Measurements from ENCODE around the gene CDC25B. TPM values are rescaled to one million over a fixed set of nuclear protein-coding genes. Genes with fewer than 3 reads are reported as not detected.
"Not testable (repeated sequence)": the region's sequence is repeated elsewhere in the genome, so short reads cannot be mapped to it uniquely, and the experiment has no call there.

CDC25B gene
- total RNA-seq, 1 donor, result 25.2 TPM

- H3K4me1 ChIP-seq (ENCODE audit: insufficient read depth, low read length), result peaks cover 33% of the 10 kb centered on the region
- H3K9me3 ChIP-seq (ENCODE audit: low read depth, low read length), result no peaks in the 10 kb centered on the region
- H3K4me3 ChIP-seq (ENCODE audit: low read length), result peak overlapping the region; percentile 37
- no peaks in the 10 kb centered on the region for H3K27me3 ChIP-seq (ENCODE audit: insufficient read depth, low read length)
Observed at GRCh38 chr20:3787324-3788014, 8.6 kb upstream of the CDC25B start.

DNA sequence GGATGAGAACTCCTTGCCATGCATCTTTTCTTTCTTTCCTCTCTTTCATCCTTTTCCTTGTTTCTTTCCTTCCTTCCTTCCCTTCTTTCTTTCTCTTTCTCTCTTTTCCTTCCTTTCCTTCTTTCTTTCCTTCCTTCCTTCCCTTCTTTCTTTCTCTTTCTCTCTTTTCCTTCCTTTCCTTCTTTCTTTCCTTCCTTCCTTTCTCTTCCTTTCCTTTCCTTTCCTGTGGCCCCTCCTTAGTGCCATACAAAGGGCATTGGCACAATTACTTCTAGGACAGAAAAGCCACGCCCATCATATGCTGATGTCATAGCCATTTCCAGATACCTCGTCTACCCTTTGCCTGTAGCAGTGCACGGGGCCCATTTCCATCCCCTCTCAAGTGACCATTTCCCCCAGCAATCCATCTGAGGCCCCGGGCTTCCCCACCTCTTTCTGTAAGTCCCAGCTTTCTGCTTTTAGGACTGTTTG, 7.4 kb upstream of the CDC25B start:
- Histone ChIP-seq H3K27me3 (ENCODE audit: insufficient read depth, low read length) (no peaks in the 10 kb centered on the region), H3K9me3 (ENCODE audit: low read depth, low read length) (no peaks in the 10 kb centered on the region), H3K4me3 (ENCODE audit: low read length) (no peak overlapping the region), H3K4me1 (ENCODE audit: insufficient read depth, low read length) (peaks cover 33% of the 10 kb centered on the region)

DNA sequence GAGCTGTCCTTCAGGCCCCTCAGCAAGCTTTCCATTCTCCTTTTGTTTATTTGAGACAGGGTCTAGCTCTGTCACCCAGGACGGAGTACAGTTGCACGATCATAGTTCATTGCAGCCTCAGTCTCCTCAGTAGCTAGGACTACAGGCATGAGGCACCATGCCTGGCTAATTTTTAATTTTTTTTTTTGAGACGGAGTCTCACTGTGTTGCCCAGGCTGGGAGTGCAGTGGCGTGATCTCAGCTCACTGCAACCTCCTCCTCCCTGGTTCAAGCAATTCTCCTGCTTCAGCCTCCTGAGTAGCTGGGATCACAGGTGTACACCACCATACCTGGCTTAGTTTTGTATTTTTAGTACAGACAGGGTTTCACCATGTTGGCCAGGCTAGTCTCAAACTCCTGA, 6.9 kb upstream of the CDC25B start:
- not testable (repeated sequence) for H3K4me3 ChIP-seq (ENCODE audit: low read length); H3K27me3 ChIP-seq (ENCODE audit: insufficient read depth, low read length); H3K9me3 ChIP-seq (ENCODE audit: low read depth, low read length)
- H3K4me1 ChIP-seq (ENCODE audit: insufficient read depth, low read length), result peaks cover 33% of the 10 kb centered on the region

- peaks cover 40% of the 10 kb centered on the region for H3K4me1 ChIP-seq (ENCODE audit: insufficient read depth, low read length)
- not testable (repeated sequence) for H3K4me3 ChIP-seq (ENCODE audit: low read length); H3K9me3 ChIP-seq (ENCODE audit: low read depth, low read length); H3K27me3 ChIP-seq (ENCODE audit: insufficient read depth, low read length)
Observed at GRCh38 chr20:3794168-3794567, 1.9 kb upstream of the CDC25B start.

DNA sequence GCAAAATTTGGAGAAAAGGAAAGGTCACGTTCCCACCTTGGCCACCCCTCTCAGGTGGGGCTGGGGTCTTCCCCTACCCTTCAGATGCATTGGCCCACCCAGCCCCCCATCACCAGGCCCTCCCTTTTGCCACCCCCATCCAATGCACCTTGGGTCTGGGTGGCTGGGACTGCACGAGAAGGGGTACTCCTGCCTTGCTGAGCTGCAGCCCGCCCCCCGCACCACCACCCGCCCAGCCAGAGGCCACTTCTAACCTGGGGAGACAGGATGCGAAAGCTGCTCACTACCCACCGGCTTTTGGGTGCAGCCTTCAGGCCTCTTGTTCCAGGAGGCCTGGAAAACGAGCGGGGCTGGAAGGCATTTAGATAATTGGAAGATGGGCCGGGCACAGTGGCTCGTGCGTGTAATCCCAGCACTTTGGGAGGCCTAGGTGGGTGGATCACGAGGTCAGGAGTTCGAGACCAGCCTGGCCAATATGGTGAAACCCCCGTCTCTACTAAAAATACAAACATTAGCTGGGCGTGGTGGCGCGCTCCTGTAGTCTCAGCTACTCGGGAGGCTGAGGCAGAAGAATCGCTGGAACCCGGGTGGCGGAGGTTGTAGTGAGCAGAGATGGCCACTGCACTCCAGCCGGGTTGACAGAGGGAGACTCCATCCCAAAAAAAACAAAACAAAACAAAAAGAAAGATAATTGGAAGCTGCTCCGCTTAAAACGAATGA, 1.2 kb upstream of the CDC25B start:
- Histone ChIP-seq H3K27me3 (ENCODE audit: insufficient read depth, low read length) (no peaks in the 10 kb centered on the region), H3K4me1 (ENCODE audit: insufficient read depth, low read length) (peaks cover 47% of the 10 kb centered on the region), H3K9me3 (ENCODE audit: low read depth, low read length) (no peaks in the 10 kb centered on the region), H3K4me3 (ENCODE audit: low read length) (peak overlapping the region; percentile 76)

DNA sequence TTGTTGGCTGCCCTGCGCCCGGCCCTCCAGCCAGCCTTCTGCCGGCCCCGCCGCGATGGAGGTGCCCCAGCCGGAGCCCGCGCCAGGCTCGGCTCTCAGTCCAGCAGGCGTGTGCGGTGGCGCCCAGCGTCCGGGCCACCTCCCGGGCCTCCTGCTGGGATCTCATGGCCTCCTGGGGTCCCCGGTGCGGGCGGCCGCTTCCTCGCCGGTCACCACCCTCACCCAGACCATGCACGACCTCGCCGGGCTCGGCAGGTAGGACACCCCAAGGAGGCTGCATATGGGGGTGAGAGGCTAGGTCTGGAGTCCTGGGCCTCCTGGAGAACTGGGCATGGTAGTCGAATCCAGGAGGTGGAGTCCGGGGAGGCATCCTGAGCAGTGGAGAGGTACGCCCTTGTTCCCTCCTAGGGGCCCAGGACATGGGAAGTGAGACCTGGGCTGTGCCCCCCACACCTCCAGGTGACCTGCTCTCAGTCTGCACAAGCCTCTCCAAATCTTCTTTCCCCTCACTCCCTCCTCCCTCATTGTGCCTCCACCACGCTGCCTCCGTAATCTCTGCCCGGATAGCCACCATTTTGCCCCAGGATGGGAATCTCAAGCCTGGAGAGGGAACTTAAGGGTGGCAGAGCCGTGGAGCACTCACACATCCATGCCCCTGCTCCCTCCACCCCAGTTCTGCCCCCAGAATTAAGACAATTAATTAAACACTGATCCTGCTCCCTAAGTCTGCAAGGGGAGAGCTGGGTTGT, 541 bp downstream of the CDC25B start:
- H3K9me3 ChIP-seq (ENCODE audit: low read depth, low read length), result no peaks in the 10 kb centered on the region
- peaks cover 64% of the 10 kb centered on the region for H3K4me1 ChIP-seq (ENCODE audit: insufficient read depth, low read length)
- H3K27me3 ChIP-seq (ENCODE audit: insufficient read depth, low read length), result no peaks in the 10 kb centered on the region
- H3K4me3 ChIP-seq (ENCODE audit: low read length), result peak overlapping the region; percentile 51

DNA sequence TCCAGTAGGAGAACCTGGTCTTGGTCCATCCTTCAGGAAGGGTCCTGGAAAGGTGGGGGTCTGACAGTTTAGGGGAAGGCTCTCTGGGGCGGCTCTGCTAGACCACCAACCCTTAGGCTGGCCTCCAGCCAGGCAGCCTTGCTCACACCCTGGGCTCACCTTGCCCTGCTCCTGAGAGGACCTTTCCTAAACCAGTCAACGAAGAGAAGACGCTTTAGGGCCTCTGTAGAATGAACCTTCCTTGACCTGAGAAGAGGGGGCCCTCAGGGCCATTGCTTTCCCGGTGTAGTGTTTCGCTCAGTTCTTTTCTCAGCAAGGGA, 1.1 kb downstream of the CDC25B start:
- Histone ChIP-seq H3K27me3 (ENCODE audit: insufficient read depth, low read length) (no peaks in the 10 kb centered on the region), H3K4me1 (ENCODE audit: insufficient read depth, low read length) (peaks cover 70% of the 10 kb centered on the region), H3K9me3 (ENCODE audit: low read depth, low read length) (no peaks in the 10 kb centered on the region), H3K4me3 (ENCODE audit: low read length) (peak overlapping the region; percentile 51)

- peaks cover 76% of the 10 kb centered on the region for H3K4me1 ChIP-seq (ENCODE audit: insufficient read depth, low read length)
- H3K4me3 ChIP-seq (ENCODE audit: low read length), result peak overlapping the region; percentile 51
- H3K27me3 ChIP-seq (ENCODE audit: insufficient read depth, low read length), result no peaks in the 10 kb centered on the region
Observed at GRCh38 chr20:3797592-3798372, 1.7 kb downstream of the CDC25B start.

GRCh38 chr20:3798373-3798768, 2.3 kb downstream of the CDC25B start:
- H3K9me3 ChIP-seq (ENCODE audit: low read depth, low read length), result no peaks in the 10 kb centered on the region
- no peak overlapping the region for H3K4me3 ChIP-seq (ENCODE audit: low read length)
- no peaks in the 10 kb centered on the region for H3K27me3 ChIP-seq (ENCODE audit: insufficient read depth, low read length)

More at GRCh38 chr20:3797592-3798372, 1.7 kb downstream of the CDC25B start:
- H3K9me3 ChIP-seq (ENCODE audit: low read depth, low read length), result no peaks in the 10 kb centered on the region

GRCh38 chr20:3798908-3799248, 2.8 kb downstream of the CDC25B start:
- no peaks in the 10 kb centered on the region for H3K27me3 ChIP-seq (ENCODE audit: insufficient read depth, low read length)
- no peak overlapping the region for H3K4me3 ChIP-seq (ENCODE audit: low read length)
- H3K4me1 ChIP-seq (ENCODE audit: insufficient read depth, low read length), result peaks cover 87% of the 10 kb centered on the region
- no peaks in the 10 kb centered on the region for H3K9me3 ChIP-seq (ENCODE audit: low read depth, low read length)

More at GRCh38 chr20:3798373-3798768, 2.3 kb downstream of the CDC25B start:
- peaks cover 82% of the 10 kb centered on the region for H3K4me1 ChIP-seq (ENCODE audit: insufficient read depth, low read length)

DNA sequence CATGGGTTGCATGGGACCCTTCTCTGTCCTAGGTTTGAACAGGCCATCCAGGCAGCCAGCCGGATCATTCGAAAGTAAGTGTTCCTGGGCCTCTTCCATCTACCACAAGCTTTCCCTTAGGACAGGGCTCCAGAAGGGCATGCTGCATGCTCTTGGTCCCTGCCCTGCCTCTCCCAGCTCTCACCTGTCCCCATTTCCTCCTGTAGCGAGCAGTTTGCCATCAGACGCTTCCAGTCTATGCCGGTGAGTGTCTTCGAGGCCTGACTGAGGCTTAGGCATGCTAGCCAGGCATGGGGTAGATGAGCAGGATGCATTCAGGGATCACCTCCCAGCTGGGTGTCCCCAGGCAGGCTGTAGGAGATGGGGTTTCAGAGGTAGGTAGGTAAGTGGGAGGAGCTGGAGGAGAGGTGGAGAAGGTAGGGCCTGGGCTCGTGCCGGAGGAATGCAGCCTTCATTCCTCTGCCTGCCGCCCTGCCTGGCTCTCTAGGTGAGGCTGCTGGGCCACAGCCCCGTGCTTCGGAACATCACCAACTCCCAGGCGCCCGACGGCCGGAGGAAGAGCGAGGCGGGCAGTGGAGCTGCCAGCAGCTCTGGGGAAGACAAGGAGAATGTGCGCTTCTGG, 4.3 kb downstream of the CDC25B start:
- peaks cover 96% of the 10 kb centered on the region for H3K4me1 ChIP-seq (ENCODE audit: insufficient read depth, low read length)
- no peaks in the 10 kb centered on the region for H3K9me3 ChIP-seq (ENCODE audit: low read depth, low read length)
- no peaks in the 10 kb centered on the region for H3K27me3 ChIP-seq (ENCODE audit: insufficient read depth, low read length)
- H3K4me3 ChIP-seq (ENCODE audit: low read length), result no peak overlapping the region

DNA sequence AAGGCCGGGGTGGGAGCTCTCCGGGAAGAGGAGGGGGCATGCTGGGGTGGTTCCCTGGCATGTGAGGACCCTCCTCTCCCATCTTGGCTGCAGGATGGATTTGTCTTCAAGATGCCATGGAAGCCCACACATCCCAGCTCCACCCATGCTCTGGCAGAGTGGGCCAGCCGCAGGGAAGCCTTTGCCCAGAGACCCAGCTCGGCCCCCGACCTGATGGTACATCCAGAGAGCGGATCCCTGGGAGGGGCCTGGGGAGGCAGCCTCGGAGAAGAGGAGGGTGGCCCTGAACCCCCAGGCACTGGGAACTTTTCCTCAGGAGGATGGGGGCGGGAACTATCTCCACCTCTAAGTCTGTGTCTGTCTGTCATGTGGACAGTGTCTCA, 4.8 kb downstream of the CDC25B start:
- H3K4me3 ChIP-seq (ENCODE audit: low read length), result no peak overlapping the region
- no peaks in the 10 kb centered on the region for H3K9me3 ChIP-seq (ENCODE audit: low read depth, low read length)
- H3K4me1 ChIP-seq (ENCODE audit: insufficient read depth, low read length), result peaks cover 96% of the 10 kb centered on the region
- H3K27me3 ChIP-seq (ENCODE audit: insufficient read depth, low read length), result no peaks in the 10 kb centered on the region

- Histone ChIP-seq H3K9me3 (ENCODE audit: low read depth, low read length) (no peaks in the 10 kb centered on the region), H3K27me3 (ENCODE audit: insufficient read depth, low read length) (no peaks in the 10 kb centered on the region), H3K4me3 (ENCODE audit: low read length) (no peak overlapping the region), H3K4me1 (ENCODE audit: insufficient read depth, low read length) (peaks cover 100% of the 10 kb centered on the region)
Observed at GRCh38 chr20:3801299-3801698, 5.2 kb downstream of the CDC25B start.

DNA sequence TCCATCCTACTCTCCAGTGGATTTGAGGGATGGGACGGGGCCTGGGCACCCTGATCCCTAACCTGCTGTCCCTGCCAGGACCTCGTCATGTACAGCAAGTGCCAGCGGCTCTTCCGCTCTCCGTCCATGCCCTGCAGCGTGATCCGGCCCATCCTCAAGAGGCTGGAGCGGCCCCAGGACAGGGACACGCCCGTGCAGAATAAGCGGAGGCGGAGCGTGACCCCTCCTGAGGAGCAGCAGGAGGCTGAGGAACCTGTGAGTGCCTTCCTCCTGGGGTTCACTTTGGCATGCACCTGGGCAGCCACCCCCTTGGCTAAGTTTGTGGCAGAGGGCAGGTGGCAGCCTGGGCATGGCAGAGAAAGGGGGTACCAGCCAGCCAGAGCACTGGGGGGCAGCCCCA, 5.7 kb downstream of the CDC25B start:
- Histone ChIP-seq H3K4me1 (ENCODE audit: insufficient read depth, low read length) (peaks cover 100% of the 10 kb centered on the region), H3K27me3 (ENCODE audit: insufficient read depth, low read length) (no peaks in the 10 kb centered on the region)

More for the DNA sequence above, 5.7 kb downstream of the CDC25B start:
- Histone ChIP-seq H3K4me3 (ENCODE audit: low read length) (no peak overlapping the region), H3K9me3 (ENCODE audit: low read depth, low read length) (no peaks in the 10 kb centered on the region)
